HG02763 (cell line): ENCODE data around the gene SMCO1.
"Not testable (repeated sequence)": the region's sequence is repeated elsewhere in the genome, so short reads cannot be mapped to it uniquely, and the experiment has no call there.

Experiments
- ATAC-seq: cut with Tn5 transposase; IDR thresholded peaks from one replicate; pipeline ENCODE4 v1.9.1; 2021; ENCODE audit warnings: mild to moderate bottlenecking, moderate library complexity; ENCODE audit not compliant: unreplicated experiment

SMCO1 gene

GRCh38 chr3:196496183-196496582, 19.0 kb downstream of the SMCO1 start:
- no peak for ATAC-seq

- ATAC-seq = no peak
Observed at GRCh38 chr3:196493292-196493691, 21.9 kb downstream of the SMCO1 start.

DNA sequence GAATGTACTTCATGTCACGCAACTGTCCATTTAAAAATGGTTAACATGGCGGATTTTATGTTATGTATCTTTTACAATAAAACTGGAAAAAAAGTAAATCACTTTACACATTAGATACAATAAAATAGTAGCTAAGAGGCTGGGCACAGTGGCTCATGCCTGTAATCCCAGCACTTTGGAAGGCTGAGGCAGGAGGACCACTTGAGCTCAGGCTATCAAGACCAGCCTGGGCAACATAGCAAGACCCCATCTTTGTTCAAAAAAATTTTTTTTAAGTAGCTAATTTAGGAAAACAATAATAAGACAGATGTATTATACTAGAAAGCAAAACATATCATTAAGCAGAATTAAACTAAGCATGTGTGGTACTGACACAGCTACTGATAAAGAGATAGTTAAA, 23.1 kb downstream of the SMCO1 start:
- no peak for ATAC-seq

- ATAC-seq = no peak
Observed at GRCh38 chr3:196489747-196490146, 25.4 kb downstream of the SMCO1 start.

- no peak for ATAC-seq
Observed at GRCh38 chr3:196486263-196486662, 28.9 kb downstream of the SMCO1 start.

- no peak for ATAC-seq
Observed at GRCh38 chr3:196477678-196478077, 37.5 kb downstream of the SMCO1 start.

DNA sequence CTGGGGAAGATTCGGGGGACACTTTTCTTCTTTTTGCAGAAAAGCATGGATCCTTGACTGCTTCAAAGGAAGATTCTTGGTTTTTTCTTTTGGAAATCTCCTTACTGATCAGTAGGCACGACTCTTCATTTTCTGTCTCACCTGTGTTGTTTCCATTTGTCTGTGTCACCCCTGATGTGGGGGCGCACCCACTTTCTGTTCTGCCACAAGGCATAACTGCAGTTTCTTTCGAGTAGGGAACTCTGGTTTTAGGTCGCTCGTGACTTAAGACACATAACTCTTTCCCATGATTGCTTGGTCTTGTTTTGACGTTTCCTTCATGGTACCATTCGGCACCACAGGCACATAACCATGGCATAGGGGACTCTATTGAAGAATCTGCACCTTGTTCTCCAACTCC, 42.9 kb downstream of the SMCO1 start:
- ATAC-seq = no peak

GRCh38 chr3:196471551-196471950, 43.6 kb downstream of the SMCO1 start:
- ATAC-seq = no peak

DNA sequence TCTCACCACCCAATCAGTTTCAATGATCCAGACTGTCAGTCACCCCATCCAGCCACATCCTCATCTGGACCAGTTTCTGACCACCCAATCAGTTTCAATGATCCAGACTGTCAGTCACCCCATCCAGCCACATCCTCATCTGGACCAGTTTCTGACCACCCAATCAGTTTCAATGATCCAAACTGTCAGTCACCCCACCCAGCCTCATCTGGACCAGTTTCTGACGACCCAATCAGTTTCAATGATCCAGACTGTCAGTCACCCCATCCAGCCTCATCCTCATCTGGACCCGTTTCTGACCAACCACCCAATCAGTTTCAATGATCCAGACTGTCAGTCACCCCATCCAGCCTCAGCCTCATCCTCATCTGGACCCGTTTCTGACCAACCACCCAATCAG, 45.0 kb downstream of the SMCO1 start:
- not testable (repeated sequence) for ATAC-seq

- ATAC-seq = no peak
Observed at GRCh38 chr3:196463804-196464203, 51.3 kb downstream of the SMCO1 start.

- no peak for ATAC-seq
Observed at GRCh38 chr3:196463478-196463756, 51.7 kb downstream of the SMCO1 start.

- ATAC-seq = not testable (repeated sequence)
Observed at GRCh38 chr3:196462680-196463477, 52.3 kb downstream of the SMCO1 start.

DNA sequence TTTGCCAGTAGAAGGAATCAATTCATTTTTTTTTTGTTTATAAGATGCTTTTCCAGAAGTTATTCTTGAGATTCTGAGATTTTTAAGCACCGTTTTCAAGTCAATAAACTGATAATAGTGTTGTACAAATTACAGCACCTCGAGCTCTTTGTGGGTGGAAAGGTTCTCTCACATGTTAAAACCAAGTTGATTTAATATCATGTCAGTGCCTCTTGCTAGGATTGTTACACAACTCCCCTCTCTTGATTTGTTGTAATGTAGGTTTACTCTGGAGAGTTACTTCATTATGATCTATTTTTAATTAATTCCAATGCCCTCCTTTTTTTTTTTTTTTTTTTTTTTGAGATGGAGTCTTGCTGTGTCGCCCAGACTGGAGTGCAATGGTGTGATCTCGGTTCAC, 57.1 kb downstream of the SMCO1 start:
- no peak for ATAC-seq

GRCh38 chr3:196457470-196457869, 57.7 kb downstream of the SMCO1 start:
- not testable (repeated sequence) for ATAC-seq
